Coronary artery (tissue), 2 donors: Measurements from ENCODE around the gene CFL2.
"Not testable (repeated sequence)": the region's sequence is repeated elsewhere in the genome, so short reads cannot be mapped to it uniquely, and the experiment has no call there.

Source experiments
- DNase-seq: peaks from one replicate; pipeline ENCODE4 v3.0.0-alpha.2; 2017; ENCODE audit warnings: low spot score
- H3K27ac ChIP-seq, 2 donors: fragments of 200-600 bp; sonication (generic); one replicate each; pipeline ENCODE4 v1.5.1; 2016 to 2019
- H3K4me3 ChIP-seq: fragments of 200-600 bp; sonication (generic); 2 replicates; pipeline ENCODE4 v1.5.1; 2016; ENCODE audit warnings: mild to moderate bottlenecking, moderate library complexity
- TF ChIP-seq, protein P1 (sequence below): fragments of 200-600 bp; sonication (generic); IDR thresholded peaks from one replicate; pipeline ENCODE4 v1.5.1; 2019; ENCODE audit warnings: antibody characterized with exemption

Gene CFL2

GRCh38 chr14:34711169-34711568, 3.2 kb downstream of the CFL2 start:
- Histone ChIP-seq H3K4me3 (peak overlapping the region; percentile 50), H3K27ac (peak overlapping the region; percentile 65 to 73)
- TF ChIP-seq, protein P1, sequence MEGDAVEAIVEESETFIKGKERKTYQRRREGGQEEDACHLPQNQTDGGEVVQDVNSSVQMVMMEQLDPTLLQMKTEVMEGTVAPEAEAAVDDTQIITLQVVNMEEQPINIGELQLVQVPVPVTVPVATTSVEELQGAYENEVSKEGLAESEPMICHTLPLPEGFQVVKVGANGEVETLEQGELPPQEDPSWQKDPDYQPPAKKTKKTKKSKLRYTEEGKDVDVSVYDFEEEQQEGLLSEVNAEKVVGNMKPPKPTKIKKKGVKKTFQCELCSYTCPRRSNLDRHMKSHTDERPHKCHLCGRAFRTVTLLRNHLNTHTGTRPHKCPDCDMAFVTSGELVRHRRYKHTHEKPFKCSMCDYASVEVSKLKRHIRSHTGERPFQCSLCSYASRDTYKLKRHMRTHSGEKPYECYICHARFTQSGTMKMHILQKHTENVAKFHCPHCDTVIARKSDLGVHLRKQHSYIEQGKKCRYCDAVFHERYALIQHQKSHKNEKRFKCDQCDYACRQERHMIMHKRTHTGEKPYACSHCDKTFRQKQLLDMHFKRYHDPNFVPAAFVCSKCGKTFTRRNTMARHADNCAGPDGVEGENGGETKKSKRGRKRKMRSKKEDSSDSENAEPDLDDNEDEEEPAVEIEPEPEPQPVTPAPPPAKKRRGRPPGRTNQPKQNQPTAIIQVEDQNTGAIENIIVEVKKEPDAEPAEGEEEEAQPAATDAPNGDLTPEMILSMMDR, result no peak
- no peak for DNase-seq

- TF ChIP-seq, protein P1, result no peak
- Histone ChIP-seq H3K4me3 (peak overlapping the region; percentile 50), H3K27ac (peak overlapping the region; percentile 56 to 65)
- no peak for DNase-seq
These were observed 3.6 kb downstream of the CFL2 start for GRCh38 chr14:34710744-34711143.

DNA sequence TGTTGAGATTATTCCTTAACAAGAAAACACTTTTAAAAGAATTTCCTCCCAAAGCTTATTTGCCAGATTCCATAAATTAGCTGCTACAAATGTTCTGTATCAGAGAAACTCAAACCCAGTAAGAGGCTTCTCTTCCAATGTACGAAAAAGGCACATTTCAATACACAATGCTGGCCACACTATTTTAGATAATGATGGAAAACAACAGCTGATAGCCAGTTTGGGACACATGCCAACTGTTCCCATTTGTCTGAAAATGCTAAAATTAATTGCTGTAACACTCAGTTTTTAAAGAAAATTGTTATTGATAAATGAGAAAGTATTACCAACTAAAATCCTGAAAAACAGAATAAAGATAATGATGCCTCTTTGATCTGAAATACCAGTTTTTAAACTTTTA, 4.4 kb downstream of the CFL2 start:
- Histone ChIP-seq H3K4me3 (peak overlapping the region; percentile 1), H3K27ac (peak overlapping the region; percentile 65)
- TF ChIP-seq, protein P1, result no peak
- DNase-seq, result no peak

- DNase-seq, result no peak
- Histone ChIP-seq H3K4me3 (no peak overlapping the region), H3K27ac (no peak overlapping the region)
- TF ChIP-seq, protein P1, result no peak
These were observed 6.7 kb downstream of the CFL2 start for GRCh38 chr14:34707722-34708121.

- Histone ChIP-seq H3K27ac (no peak overlapping the region), H3K4me3 (no peak overlapping the region)
- TF ChIP-seq, protein P1, result no peak
These were observed 12.6 kb downstream of the CFL2 start for GRCh38 chr14:34701808-34702207.

DNA sequence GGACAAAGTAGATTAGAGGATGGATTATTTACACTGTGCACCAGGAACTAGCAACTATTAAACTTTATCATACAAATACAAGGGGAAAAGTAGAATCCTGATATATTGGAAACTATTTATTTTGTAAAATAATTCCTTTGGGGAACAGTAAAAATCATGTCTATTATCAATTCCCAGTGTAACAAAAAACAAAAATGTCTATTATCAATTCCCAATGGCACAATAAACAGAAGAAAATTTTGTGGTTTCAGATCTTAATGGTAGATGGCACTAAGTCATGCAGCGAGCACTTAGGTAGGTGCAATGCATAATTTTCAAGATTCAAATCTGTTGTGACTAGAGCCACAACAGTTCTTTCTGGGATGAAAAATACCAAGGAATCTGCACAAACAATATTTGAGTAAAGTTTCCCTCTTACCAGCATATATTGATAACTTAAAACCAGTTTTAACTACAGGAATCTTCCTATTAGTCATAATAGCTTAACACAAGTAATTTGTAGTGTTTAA, 13.7 kb downstream of the CFL2 start:
- Histone ChIP-seq H3K4me3 (no peak overlapping the region), H3K27ac (no peak overlapping the region)
- TF ChIP-seq, protein P1, result no peak
- DNase-seq, result no peak

More at GRCh38 chr14:34701808-34702207, 12.6 kb downstream of the CFL2 start:
- DNase-seq, result no peak

DNA sequence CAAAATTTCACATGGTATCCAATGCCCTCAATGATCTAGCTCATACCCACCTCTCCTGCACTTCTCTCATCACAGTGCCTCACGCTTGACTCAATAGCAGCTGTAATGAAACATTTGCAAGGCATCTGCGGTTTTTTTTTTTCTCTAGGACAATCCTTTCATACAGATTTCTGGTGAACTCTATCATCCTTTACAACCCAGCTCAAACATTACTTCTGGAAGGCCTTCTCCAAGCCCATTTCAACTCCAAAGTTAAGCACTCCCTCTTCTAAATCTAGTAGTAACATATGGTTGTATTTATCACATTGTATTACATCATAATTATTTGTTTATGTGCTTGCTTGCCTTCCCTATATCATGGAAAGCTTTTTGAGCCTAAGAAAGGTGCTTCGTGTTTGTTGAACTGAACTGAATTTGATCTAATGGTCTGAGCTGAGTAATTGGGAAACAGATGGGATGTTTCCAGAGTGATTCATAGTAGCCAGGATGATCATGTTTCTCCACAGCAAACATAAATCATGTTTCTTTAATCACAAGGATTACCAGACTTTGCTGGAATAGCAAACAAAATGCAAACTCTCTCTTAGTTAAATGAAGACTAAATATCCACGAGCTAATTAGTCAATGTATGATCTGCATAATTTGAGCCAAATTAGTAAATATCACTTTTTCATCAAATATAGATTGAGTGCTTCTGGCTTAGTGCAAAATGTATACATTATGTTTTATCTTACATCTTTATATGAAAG, 14.3 kb downstream of the CFL2 start:
- H3K27ac ChIP-seq, result no peak overlapping the region
- TF ChIP-seq, protein P1, result no peak
- no peak for DNase-seq

GRCh38 chr14:34694216-34694615, 20.2 kb downstream of the CFL2 start:
- not testable (repeated sequence) for H3K27ac ChIP-seq, DNase-seq, H3K4me3 ChIP-seq

More for the DNA sequence above, 14.3 kb downstream of the CFL2 start:
- H3K4me3 ChIP-seq, result no peak overlapping the region
